Bronchial epithelial cell (primary cell): ENCODE measurements around the gene SCGB1C2. TPM values are rescaled to one million over a fixed set of nuclear protein-coding genes. Genes with fewer than 3 reads are reported as not detected.
"Not testable (repeated sequence)": the region's sequence is repeated elsewhere in the genome, so short reads cannot be mapped to it uniquely, and the experiment has no call there.

Experiments
- DNase-seq: peaks from one replicate; pipeline ENCODE4 v3.0.0-alpha.2; 2010; ENCODE audit warnings: low read depth
- FAIRE-seq: peaks from 2 replicates; lab custom pipeline; 2011; peaks lifted over from hg19 to GRCh38; lab: Jason Lieb, UNC
- H3K27me3 ChIP-seq: 2 replicates; pipeline ENCODE4 v1.5.1; 2011; ENCODE audit warnings: low read length; ENCODE audit not compliant: control insufficient read depth, insufficient read depth
- H3K36me3 ChIP-seq: 2 replicates; pipeline ENCODE4 v1.5.1; 2011; ENCODE audit warnings: low read length; ENCODE audit not compliant: control insufficient read depth, insufficient read depth
- H3K4me3 ChIP-seq: 2 replicates; pipeline ENCODE4 v1.5.1; 2011; ENCODE audit warnings: mild to moderate bottlenecking, low read depth, low read length, control low read depth
- CTCF ChIP-seq: IDR thresholded peaks from 2 replicates; pipeline ENCODE4 v1.5.1; 2011; ENCODE audit warnings: mild to moderate bottlenecking, moderate library complexity, low read length, control low read depth, inconsistent platforms; ENCODE audit not compliant: insufficient read depth, severe bottlenecking
- total RNA-seq: library from RNA; depleted of rRNA; stranded (reverse); fragments of >200 nt; gene quantifications from 2 replicates; pipeline ENCODE4 v1.2.1, GENCODE V29; 2014

The SCGB1C2 gene
- total RNA-seq, 1 donor from 2014 or later = not detected

GRCh38 chr17:164303-165235 lies 27.2 kb downstream of the SCGB1C2 start:
- Histone ChIP-seq H3K36me3 (no peaks in the 10 kb centered on the region), H3K27me3 (no peaks in the 10 kb centered on the region), H3K4me3 (no peak overlapping the region)
- peak; percentile 54 for TF ChIP-seq CTCF
- peak; percentile 3 for DNase-seq
- FAIRE-seq = no peak

GRCh38 chr17:165939-166338 lies 28.6 kb downstream of the SCGB1C2 start:
- TF ChIP-seq CTCF = no peak
- no peak overlapping the region for H3K4me3 ChIP-seq
- DNase-seq (no peak), FAIRE-seq (no peak)
- no peaks in the 10 kb centered on the region for H3K36me3 ChIP-seq
- no peaks in the 10 kb centered on the region for H3K27me3 ChIP-seq

DNA sequence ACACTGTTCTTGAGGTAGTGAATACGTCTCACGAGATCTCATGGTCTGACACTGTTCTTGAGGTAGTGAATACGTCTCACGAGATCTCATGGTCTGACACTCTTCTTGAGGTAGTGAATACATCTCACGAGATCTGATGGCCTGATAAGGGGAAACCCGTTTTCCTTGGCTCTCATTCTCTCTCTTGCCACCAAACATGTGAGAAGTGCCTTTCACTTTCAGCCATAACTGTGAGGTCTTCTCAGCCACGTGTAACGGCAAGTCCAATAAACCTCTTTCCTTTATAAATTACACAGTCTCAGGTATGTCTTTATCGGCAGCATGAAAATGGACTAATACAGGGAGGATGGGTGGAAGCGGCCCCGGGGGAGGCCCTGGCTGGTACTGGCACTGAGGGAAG lies 31.2 kb downstream of the SCGB1C2 start:
- not testable (repeated sequence) for H3K27me3 ChIP-seq, H3K36me3 ChIP-seq, H3K4me3 ChIP-seq, DNase-seq, FAIRE-seq

DNA sequence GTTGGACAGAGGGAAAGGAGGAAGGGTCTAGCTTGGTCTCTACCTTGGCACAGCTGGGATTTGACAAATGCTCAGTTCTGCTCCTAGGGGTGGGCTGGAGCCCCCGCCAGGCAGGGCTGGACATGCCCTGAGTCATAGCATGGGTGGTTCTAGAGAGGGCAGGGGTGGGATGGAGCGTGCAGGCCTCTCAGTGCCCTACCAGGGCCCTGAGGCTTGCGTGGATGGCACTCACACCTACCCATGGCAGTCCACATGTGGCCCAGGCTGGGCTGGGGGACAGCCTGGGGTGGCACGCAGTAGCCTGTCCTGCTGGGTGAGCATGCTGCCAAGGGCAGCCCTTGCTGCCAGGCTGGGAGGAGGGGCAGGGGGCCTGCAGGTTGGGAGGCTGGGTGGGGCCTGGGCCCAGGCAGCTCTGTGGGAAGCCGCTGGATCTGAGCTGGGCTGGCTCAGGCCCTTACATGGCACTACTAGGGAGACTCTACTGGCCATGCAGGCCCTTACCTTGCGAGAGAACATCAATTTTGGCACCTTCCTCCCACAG lies 32.8 kb downstream of the SCGB1C2 start:
- no peak for TF ChIP-seq CTCF
- Histone ChIP-seq H3K4me3 (no peak overlapping the region), H3K27me3 (no peaks in the 10 kb centered on the region), H3K36me3 (no peaks in the 10 kb centered on the region)
- FAIRE-seq (no peak), DNase-seq (no peak)

GRCh38 chr17:171871-172270 lies 34.5 kb downstream of the SCGB1C2 start:
- Histone ChIP-seq H3K36me3 (no peaks in the 10 kb centered on the region), H3K27me3 (no peaks in the 10 kb centered on the region), H3K4me3 (no peak overlapping the region)
- no peak for TF ChIP-seq CTCF
- DNase-seq (no peak), FAIRE-seq (no peak)

DNA sequence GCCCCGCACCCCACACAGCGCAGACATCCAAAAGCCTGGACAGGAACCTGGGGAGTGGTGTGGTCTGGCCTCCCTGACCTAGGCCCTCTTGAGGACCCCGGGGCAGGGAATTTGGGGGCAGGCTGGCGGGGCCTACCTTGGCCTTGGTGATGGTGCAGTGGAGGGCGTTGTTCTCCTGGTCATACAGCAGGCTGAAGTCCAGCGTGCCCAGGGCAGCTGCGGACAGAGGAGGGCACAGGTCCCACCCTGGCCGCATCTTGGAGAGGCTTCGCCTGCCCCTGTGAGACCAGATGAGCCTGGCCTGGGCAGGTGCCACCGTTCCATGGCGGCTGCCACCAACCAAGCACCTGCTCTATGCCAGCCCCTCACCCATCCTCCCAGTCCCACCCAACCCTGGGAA lies 35.0 kb downstream of the SCGB1C2 start:
- H3K36me3 ChIP-seq = no peaks in the 10 kb centered on the region
- H3K4me3 ChIP-seq = no peak overlapping the region
- TF ChIP-seq CTCF = no peak
- DNase-seq = no peak
- FAIRE-seq = no peak
- H3K27me3 ChIP-seq = no peaks in the 10 kb centered on the region
